ENCODE measurements around the gene HPS6.

DNA sequence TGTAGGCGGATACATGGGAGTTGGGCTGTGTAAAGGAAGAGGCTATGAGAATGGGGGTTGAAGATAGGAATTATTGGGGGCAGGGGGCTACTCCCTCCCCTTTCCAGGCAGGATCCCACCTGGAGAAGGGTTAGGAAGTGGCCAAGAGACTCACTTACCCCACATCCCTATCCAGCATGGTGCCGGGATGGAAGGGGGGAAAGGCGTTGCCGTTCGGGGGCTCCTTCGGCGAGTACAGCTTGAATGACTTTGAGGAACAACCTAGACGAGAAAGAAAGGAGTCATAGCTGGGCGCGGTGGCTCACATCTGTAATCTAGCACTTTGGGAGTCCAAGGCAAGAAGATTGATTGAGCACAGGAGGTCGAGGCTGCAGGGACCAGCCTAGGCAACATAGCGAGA is 46.1 kb downstream of the HPS6 start:
- TF ChIP-seq EP300 (IDR thresholded peaks at IDR 0.05) (no peak), CTCF (IDR thresholded peaks at IDR 0.05) (no peak)
